Measurements from ENCODE around the gene CDC42.

Gene CDC42

DNA sequence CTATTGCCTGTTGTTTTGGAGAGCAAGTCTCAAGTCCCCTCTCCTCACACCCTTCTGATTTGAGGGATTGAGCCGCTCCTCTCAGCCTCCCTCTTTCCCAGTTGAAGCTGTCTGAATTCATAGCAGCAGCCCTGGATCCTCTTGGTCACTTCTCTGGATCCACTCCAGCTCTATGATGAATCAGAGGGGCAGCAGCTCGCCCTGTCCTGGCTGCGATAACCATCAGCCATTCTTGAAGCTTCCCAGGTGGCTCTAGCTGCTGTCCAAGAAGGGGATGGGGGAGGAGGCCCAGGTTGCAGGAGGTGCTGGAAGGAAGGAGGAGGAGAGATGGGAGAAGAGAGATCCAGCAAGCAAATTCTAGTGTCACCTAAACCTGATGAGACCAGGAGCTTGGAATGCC is 59.1 kb downstream of the CDC42 start:
- DNase-seq = no peak

DNA sequence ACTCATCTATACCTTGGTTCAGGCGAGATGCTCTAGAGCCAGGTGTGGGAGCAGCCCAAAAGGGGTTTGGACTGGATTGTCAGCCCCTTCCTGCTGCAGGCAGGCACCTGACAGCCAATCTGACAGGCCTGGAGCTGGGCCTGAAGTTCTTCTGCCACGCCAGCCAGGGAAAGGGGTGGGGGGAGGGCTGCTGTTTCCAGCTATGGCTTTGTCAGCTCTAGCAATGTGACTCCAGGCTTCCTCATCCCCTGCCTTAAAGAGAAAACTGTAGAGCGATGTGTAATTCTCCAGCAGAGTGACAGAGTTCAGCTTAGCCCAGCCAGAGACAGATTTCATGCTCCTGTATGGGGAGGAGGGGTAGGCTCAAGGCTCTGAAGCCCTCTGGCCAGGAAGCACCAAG is 60.0 kb downstream of the CDC42 start:
- DNase-seq = no peak

DNA sequence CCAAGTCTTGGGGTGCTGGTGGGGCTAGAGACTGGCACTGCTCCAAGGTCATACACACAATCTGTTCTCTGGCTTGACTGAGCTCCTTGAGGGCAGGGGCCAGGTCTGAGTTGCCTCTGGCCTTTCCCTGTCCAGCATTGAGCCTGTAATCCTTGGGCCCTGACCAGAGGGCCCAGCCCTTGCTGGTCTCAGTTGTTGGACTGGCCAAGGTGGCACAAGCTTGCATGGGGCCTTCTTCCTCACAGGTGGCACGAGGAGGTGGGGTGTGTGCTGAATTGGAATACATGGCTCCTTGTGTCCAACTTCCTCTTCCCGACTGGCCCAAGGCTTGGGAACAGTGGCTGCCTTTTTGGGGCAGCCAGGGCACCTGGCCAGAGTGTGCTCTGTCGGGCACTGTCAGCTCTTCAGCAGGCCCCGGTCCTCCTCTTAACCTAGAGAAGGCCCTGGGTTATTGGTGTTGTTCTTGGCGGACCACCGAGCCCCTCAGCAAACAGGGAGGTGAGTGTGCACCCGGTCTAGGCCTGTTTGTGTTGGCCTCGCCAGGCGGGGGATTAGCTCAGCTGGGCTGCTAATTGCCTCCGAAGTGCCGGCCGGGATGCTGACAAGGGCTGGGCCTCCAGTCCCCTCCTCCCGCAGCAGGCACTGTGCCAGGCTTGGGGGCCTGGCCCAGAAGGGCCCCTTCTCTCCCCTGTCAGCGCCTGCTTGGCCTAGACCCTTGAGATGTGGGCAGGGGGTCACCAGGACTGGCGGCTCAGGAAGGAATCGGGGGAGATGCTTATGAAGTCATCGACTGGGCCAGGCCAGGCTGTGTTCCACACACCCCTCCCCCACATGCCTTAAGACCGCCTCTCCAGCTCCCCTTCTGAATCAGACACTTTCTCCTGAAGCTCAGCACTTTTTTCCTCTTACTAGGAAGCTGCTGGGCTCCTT is 61.8 kb downstream of the CDC42 start:
- DNase-seq = no peak

DNA sequence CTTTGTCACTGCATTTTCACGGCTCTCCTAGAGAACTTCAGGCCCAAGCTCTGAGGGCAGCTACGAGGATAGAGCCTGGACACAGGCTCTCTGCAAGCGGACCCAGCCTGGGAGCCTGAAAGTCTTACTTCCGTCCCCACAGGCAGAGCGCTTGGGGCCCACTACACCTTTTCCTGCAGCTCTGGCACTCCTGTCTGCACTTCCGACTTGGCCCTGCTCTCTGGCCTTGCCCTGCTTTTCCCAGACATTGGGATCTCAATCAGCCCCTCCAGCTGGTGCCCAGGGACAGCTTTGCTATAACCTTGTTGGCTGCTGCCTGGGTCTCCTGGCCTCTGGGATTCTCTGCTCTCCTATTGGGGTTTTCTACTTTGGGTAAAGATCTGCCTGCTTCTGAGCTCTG is 62.8 kb downstream of the CDC42 start:
- no peak for DNase-seq

DNA sequence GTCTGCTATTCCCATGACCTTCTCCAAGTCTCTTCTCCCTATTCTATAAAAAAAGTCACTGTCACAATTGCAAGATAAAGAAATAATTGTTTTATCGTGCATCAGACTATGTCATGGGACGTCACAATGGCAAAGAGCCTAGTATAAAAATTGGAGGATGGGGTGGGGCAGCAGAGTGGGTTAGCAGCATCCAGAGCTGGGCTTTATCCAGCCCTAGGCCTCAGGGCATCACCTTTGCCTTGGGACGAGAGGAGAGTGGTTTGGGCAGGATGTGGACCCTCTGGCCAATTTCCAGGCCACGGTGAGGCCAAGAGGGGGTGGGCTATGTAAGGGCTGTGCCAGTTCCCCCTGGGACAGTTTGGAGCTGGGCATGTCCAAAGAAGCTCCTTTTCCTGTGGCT is 64.7 kb downstream of the CDC42 start:
- DNase-seq = no peak

DNA sequence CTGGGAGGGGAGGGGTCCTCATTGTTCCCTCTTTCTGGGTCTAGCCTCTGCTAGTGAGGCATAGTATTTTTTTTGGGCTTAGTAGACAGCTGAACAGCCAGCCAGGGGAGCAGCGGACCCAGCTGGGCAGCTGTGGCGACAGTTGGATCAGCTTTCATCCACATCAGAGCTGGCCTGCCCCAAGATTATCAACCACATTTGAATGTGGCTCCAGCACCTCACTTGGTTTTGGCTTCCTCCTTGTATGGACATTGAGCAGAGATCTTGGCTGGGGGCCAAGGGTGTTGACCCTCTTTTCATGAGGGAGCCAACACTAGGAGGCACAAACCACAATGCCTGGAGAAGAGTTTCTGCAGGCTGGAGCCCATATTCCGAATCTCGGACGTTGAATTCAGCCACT is 65.3 kb downstream of the CDC42 start:
- no peak for DNase-seq

DNA sequence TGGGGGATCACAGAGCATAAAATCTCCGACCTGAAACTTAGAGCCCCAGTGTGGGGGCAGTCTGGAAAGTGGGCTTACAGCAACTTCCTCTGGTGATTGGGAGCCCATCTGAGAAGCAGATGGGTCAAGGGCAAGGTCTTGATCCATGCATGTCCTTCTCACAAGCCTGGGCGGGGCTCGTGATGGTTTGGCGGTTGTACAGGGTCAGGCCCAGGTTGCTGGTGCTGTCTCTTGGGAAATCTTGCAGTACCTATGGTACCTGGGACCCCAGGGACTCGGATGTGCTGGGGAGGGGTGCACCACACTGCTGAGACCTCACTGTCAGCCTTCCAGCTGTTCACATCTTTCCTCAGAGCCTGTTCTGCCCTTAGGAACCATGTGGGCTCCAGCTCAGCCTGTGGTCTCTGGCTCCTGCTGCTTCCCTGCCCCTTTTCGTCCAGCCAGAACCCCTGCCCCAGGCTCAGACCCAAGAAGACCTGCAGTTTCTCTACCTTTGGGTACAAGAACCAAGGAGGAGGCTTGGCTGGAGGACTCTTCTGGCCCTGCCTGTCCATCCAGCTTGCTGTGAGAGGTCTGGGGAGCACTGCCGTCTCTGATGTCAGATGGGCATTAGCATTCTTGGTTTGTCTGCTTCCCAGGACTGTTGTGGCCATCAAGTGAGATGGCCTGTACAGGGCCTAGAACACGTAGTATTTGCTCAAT is 65.9 kb downstream of the CDC42 start:
- no peak for DNase-seq

DNA sequence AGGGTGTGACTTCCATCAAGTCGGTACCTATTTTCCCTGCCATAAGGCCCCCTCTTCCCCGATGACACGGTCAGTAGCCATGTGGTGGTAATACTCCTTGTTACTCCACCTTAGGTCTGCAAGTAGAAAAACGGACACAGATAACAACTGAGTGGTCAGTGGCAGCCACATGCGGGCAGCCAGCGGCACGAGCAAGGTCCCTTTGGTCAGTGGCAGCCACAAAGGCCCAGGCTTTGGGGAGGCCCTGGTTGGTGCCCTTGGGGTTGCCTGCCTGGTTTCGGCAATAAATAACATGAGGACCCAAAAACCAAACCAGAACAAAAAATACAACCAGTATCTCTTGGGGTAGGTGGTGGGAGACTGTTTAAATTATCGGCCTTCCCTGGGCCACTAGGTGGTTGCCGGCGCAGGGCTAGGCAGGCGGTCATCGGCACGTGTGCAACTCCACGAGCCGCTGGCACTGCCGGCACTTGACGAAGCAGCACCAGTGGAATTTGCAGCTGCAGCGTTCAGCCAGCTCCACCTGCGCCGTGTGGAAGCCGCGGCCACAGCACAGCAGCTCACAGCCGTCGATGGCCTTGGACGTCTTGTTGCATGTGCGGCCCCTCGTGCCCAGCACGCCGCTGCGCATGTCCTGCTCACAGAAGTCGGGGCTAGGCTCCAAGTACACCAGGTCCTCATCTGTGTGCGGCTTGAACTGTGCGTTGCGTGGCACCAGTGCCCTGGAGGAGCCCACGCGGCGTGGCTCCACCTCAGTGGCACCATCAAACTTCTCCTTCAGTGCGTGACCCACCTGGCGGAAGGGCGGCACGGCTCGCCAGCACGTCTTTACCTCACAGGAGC is 67.3 kb downstream of the CDC42 start:
- no peak for DNase-seq

DNA sequence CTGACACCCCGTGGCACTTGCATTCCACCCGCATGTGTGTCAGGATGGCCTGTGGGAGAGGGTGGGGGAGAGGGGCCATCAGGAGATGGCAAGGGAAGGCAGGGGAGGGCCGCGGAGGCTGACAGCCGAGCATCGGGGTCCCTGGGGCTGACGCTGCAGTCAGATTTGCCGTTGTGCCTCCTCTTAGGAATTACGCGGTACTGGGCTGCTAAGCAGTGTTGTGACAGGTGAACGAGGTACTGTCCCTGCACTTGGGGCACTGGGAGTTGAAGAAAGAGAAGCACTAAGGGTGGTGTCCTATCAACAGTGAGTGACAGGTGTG is 67.9 kb downstream of the CDC42 start:
- no peak for DNase-seq

DNA sequence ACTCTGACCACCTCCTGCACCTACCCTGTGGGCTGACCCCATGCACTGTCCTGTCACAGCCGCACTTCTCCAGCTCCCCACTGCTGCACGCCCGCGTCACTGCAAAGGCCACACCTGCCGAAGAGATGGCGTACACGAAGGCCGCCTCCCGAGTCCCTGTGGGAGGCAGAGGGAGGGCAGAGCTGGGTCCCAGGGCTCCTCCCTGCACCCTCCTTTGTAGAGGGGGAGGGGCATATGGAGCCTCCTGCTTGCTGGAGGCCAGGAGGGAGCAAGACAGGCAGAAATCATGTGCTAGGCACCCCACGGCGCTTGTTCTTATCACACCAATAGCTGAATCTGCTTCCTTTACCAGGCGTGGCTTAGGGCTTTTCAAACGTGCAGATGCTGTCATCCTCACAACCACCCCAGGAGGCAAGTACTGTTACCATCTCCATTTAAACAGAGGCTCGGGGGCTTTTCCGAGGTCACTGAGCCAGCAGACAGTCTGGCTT is 69.0 kb downstream of the CDC42 start:
- DNase-seq = no peak

DNA sequence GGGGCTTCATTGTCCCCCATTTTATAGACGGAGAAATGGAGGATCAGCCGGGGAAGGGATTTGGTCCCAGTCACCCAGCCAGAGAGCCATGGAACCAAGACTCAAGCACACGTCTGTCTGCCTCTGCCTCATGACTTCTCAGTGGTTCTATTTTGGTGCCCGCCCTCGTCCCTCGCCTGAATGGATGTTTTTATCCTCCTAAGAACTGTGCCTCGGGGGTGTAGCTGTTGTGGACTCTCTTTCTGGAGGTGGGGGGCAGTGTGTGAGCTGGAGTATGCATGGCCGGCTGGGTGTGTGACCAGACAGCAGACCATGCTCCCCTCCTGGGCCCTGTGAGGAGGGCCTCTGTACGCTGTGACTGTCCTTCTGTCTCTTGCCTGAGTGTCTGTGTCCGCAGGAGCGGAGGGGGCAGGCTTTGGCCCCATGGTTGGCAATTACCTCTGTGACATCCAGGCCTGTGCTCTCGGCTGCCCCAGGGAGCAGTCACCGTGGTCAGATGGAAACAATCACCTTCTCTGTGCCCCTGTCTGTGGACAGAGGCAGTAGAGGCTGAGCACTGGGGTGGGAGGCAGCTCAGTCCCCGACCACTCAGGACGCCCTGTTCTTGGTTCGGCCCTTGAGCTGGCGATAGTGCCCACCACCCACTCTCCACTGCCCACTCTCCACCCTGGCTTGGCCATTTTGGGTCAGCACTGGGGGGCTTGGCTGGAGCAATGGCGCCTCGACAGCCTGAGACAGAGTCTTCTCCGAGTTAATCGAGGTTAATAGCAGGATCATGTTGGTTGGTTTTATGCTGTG is 70.0 kb downstream of the CDC42 start:
- no peak for DNase-seq

DNA sequence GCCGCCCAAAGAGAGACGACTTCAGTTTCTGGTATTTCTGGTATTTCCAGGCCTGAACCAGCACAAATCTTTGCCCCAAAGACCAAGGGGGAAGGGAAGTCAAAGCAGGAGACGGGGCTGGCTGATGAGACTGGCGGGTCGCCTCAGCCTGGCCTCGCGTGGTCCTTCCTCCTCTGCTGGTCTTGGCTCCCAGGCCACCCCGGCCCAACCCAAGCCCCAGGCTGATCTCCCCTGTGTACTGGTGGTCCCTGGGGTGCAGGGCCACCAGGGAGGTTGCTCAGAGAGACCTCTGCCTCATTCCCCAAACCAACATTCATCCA is 70.5 kb downstream of the CDC42 start:
- no peak for DNase-seq

DNA sequence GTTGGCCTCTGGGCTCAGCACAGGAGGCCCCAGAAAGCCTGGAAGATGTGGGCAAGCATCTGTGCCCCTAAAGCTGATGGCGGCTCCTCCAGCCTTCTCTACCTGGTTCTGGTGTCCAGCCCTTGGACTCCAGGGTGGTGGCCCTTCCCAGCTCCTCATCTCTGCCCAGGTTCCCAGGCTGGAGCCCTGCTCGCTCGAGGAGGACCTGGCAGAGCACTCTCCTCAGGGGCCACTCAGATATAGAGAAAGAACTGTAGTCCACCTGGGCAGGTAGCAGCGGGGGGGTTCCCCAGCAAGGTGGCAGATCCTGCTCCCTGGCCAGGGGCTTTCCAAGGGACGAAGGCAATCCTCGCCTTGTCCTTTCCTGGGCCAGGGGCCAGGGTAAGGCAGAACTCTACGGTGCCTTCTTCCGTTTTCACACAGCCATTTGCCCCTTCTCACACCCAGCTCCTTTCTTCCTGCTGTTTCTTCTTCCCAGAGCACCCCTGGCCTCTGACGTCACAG is 71.4 kb downstream of the CDC42 start:
- DNase-seq = no peak

DNA sequence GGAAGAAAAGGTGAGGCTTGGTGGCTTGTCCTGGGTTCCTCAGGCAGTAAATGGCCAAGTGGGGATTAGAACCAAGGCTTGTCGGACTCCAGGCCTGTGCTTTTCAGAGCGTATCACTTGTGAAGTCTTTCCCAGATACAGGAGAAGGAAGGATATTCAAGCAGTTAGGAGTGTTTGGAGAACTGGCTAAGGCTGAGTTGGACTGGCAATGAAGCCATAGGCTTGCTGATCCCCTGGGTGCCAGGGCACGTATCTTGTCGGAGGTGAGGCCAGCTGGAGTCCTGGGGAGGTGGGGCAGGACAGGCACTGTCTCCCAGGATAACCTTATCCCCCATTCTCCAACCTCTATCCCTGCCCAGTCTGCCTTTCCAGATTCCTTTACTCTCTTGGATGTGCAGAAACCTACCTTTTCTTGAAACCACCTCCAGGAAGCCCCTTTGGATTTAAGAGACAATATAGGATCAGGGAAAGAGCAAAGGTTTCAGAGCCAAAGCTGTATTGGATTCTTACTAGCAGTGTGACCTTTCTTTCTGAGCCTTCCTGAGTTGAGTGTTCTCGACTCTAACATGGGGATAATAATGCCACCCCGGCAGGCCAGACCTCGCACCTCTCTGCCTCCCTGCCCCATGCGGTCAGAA is 72.2 kb downstream of the CDC42 start:
- no peak for DNase-seq

DNA sequence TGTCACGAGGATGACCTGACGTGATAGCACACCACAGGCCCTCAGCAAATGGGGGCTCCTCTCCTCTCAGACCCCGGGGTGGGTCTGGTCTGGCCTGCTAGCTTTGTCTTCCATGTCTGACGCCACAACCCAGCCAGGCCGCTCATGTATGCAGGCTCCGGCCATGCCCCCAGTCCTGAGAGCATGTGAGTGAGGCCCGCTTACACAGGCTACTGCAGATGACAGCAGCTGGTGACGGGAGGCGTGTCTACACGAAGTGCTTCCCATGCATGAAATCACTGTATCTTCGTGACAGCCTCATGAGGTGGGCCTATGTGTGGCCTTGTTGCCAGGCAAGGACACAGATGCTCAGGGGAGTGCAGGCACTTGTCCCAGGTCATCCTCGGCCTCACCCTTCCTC is 74.0 kb downstream of the CDC42 start:
- no peak for DNase-seq

DNA sequence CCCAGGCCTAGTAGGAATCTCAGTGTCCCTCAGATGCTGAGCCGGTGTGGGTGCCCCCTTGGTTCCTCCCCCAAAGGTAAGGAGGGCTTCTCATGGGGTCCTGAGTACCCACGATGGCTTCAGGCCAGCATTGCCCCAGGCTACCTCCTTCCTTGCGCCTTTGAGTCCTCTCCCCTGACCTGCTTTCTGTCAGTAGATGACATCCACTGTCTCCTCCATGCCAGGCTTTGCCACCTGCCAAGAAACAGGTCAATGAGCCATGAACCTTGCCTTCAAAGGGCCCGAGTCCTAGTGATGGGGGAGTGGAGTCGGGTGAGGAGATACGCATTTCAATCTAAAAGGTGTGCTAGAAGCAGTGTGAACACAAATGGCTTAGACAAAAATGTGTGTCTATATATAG is 74.7 kb downstream of the CDC42 start:
- DNase-seq = no peak

DNA sequence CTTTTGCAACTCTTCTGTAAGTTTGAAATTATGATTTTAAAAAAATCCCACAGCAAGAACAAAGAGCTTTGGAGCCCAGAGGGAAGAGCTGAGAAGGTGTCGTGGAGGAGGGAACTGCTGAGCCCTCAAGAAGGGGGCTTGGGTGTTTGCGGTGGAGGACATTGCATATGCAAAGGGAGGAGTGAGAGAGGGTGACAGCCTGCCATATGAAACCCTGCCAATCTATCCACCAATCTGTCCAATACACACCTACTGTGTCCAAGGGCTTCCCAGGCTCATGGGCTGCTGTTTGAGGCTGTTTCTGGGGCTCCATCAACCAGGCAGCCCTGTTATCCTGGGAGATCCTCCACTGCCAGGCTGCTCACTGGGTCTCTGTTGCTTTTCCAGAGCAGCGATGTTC is 75.2 kb downstream of the CDC42 start:
- no peak for DNase-seq

DNA sequence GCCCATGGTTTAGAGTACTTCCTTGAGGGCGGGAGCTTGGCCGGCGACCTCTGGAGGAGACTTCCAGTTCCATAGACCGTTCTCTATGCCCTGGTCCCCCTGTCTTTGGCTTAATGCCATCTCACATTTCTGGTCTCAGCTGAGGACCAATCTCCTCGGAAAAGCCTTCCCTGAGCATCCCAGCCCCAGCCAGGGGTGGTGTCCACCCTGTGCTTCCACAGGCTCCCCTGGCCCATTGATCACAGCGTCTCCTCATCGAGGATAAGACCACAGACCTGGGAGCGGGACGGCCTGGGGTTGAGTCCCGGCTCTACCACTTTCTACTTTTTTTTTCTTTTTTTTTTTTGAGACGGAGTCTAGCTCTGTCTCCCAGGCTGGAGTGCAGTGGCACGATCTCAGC is 75.9 kb downstream of the CDC42 start:
- DNase-seq = no peak

DNA sequence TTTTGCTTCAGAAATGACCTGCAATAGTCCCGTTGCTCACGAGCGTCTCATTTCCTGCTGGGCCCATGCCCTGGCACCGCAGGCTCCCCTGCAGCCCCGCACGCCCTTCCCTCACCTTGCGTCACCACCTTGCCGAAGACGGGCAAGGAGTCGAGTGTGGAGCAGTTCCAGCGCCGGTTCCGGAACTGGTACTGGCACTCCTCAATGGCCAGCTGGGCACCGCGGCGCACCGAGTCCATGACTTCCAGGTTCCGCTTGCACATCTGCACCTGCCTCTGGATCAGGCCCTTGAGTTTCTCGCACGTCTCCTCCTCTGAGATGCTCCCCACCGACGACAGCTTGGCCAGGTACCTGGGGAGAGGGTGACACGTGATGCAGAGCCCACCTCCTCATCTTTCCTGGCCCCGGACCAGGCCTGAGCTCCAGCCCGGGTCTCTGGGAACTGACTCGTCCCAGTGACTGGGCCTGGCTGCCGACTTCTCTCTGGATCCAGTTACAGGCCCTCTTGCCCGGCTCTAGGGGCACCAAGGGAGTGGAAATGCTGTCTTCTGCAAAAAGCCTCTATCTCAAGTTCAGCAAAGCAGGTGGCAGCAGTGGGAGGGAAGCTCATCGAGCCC is 77.1 kb downstream of the CDC42 start:
- no peak for DNase-seq

DNA sequence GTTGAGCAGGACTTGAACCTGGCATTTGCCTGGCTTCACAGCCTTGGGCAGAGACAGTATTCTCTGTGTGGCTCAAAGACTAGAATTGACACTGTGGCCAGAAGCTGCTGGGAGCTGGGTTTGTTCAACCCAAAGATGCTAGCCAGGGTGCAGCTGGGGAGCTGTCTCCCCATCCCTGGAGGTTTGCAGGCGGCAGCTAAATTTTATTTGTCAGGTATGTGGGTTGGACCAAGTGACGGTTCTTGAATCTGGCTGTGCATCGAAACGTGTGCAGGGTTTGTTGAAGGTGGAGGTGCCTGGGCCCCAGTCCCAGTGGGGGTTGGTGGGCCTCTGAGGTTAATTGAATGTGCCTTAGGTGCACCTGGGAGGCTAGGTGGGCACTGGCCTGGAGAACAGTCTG is 78.6 kb downstream of the CDC42 start:
- no peak for DNase-seq

DNA sequence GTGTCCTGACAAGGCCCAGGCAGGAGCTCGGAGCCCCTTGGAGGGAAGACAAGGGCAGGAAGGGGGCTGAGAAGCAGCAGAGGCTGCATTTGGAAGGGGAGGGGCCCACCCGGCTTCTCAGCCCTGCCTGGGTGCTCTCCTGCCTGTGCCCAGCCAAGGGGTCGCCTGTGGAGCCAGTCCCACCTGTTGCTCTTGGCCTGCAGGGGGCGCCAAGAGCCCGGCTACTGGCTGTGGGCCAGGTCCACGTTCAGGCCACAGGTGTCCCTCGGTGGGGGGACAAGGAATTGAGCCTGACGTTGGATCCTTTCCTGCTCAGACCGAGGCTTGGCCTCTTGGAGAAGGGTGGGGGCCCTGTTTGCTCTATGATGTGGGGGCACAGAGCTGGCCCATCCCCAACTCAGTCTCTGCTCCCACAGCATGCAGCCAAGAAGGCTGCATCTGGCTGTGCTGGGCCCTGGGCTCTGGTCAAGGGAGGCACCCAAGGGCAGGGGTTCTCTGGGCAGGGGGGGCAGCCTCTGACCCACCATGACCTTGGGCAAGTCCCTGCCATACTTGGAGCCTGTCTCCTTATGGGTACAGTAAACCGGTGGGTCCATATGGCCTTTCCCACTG is 79.5 kb downstream of the CDC42 start:
- no peak for DNase-seq

All from GOT3 (cell line).